HEK293 (cell line): ENCODE results near the gene GCNT1.

Experiments used
- CTCF ChIA-PET: fragments of 350-600 bp; formaldehyde crosslinking; extraction: SDS; loops from one replicate; lab custom pipeline; 2021; ENCODE audit warnings: antibody characterized with exemption; lab: Yijun Ruan, JAX
- POLR2A ChIA-PET: fragments of 300-600 bp; formaldehyde crosslinking; extraction: SDS; loops from one replicate; lab custom pipeline; 2020; ENCODE audit warnings: antibody characterized with exemption, inconsistent platforms; lab: Yijun Ruan, JAX
- H3K27ac ChIP-seq: fragments of 200-500 bp; sonication (Bioruptor generic); 2 replicates; pipeline ENCODE4 v1.5.1; 2014; ENCODE audit warnings: low read depth, low read length, control low read depth, inconsistent platforms; ENCODE audit errors: extremely low read depth
- H3K36me3 ChIP-seq, 2 experiments: fragments of 200-500 bp in 1 of 2; sonication (Bioruptor generic) in 1 of 2; 1 replicate in 1 of 2; 2 replicates in 1 of 2; pipeline ENCODE4 v1.5.1; 2014 to 2017; ENCODE audit warnings: inconsistent platforms in 2 of 2, low read length in 2 of 2; ENCODE audit not compliant: control insufficient read depth in 2 of 2, insufficient read depth in 1 of 2
- H3K4me1 ChIP-seq: fragments of 200-500 bp; sonication (Bioruptor generic); 2 replicates; pipeline ENCODE4 v1.5.1; 2014; ENCODE audit warnings: mild to moderate bottlenecking, low read length, inconsistent platforms; ENCODE audit not compliant: control insufficient read depth, insufficient read depth
- H3K4me3 ChIP-seq: 2 replicates; pipeline ENCODE4 v1.5.1; 2011; ENCODE audit warnings: low read depth, mild to moderate bottlenecking, control low read depth, low read length, moderate library complexity
- H3K9me3 ChIP-seq: fragments of 200-500 bp; sonication (Bioruptor generic); 2 replicates; pipeline ENCODE4 v1.5.1; 2014; ENCODE audit warnings: low read depth, low read length, inconsistent platforms; ENCODE audit not compliant: control insufficient read depth, insufficient read depth
- BCL6B ChIP-seq: fragments of 450-650 bp; formaldehyde crosslinking; IDR thresholded peaks from 2 replicates; pipeline ENCODE4 v1.5.1; 2017; ENCODE audit warnings: missing biosample characterization, missing genetic modification characterization
- ELK4 ChIP-seq: IDR thresholded peaks from 2 replicates; pipeline ENCODE4 v1.6.1; 2011; ENCODE audit warnings: mild to moderate bottlenecking, low read depth, low read length, borderline replicate concordance
- KLF1 ChIP-seq: fragments of 450-650 bp; formaldehyde crosslinking; IDR thresholded peaks from 2 replicates; pipeline ENCODE4 v1.5.1; 2016; ENCODE audit warnings: missing biosample characterization, missing genetic modification characterization
- KLF7 ChIP-seq: fragments of 450-650 bp; formaldehyde crosslinking; IDR thresholded peaks from 2 replicates; pipeline ENCODE4 v1.5.1; 2016; ENCODE audit warnings: missing biosample characterization, missing genetic modification characterization, borderline replicate concordance
- TCF7L2 ChIP-seq: IDR thresholded peaks from 2 replicates; pipeline ENCODE4 v1.6.1; 2011; ENCODE audit warnings: low read depth, mild to moderate bottlenecking, inconsistent platforms, low read length, moderate library complexity, borderline replicate concordance
- TSHZ1 ChIP-seq: fragments of 450-650 bp; formaldehyde crosslinking; IDR thresholded peaks from 2 replicates; pipeline ENCODE4 v1.5.1; 2016; ENCODE audit warnings: missing biosample characterization, missing genetic modification characterization, borderline replicate concordance
- ZBTB11 ChIP-seq: fragments of 450-650 bp; formaldehyde crosslinking; conservative IDR thresholded peaks from 2 replicates; pipeline ENCODE4 v1.5.1; 2016; ENCODE audit warnings: low read depth, missing biosample characterization, missing genetic modification characterization
- ZBTB17 ChIP-seq: fragments of 450-650 bp; formaldehyde crosslinking; IDR thresholded peaks from 2 replicates; pipeline ENCODE4 v1.5.1; 2016; ENCODE audit warnings: missing biosample characterization, missing genetic modification characterization
- ZBTB21 ChIP-seq: fragments of 450-650 bp; formaldehyde crosslinking; IDR thresholded peaks from 2 replicates; pipeline ENCODE4 v1.5.1; 2017; ENCODE audit warnings: missing biosample characterization, missing genetic modification characterization
- ZFP41 ChIP-seq: fragments of 450-650 bp; formaldehyde crosslinking; IDR thresholded peaks from 2 replicates; pipeline ENCODE4 v1.5.1; 2016; ENCODE audit warnings: missing biosample characterization, missing genetic modification characterization, borderline replicate concordance
- ZNF10 ChIP-seq: fragments of 450-650 bp; formaldehyde crosslinking; IDR thresholded peaks from 2 replicates; pipeline ENCODE4 v1.5.1; 2017; ENCODE audit warnings: missing biosample characterization, missing genetic modification characterization
- ZNF146 ChIP-seq: fragments of 450-650 bp; formaldehyde crosslinking; IDR thresholded peaks from 2 replicates; pipeline ENCODE4 v1.5.1; 2016; ENCODE audit warnings: missing biosample characterization, missing genetic modification characterization
- ZNF155 ChIP-seq: fragments of 450-650 bp; formaldehyde crosslinking; IDR thresholded peaks from 2 replicates; pipeline ENCODE4 v1.5.1; 2016; ENCODE audit warnings: missing biosample characterization, missing genetic modification characterization
- ZNF184 ChIP-seq: fragments of 450-650 bp; IDR thresholded peaks from 2 replicates; pipeline ENCODE4 v1.5.1; 2018; ENCODE audit warnings: missing biosample characterization, mild to moderate bottlenecking, missing genetic modification characterization
- ZNF214 ChIP-seq: fragments of 450-650 bp; formaldehyde crosslinking; IDR thresholded peaks from 2 replicates; pipeline ENCODE4 v1.5.1; 2017; ENCODE audit warnings: missing biosample characterization, mild to moderate bottlenecking, missing genetic modification characterization, borderline replicate concordance
- ZNF239 ChIP-seq: fragments of 450-650 bp; formaldehyde crosslinking; IDR thresholded peaks from 2 replicates; pipeline ENCODE4 v1.5.1; 2016; ENCODE audit warnings: missing biosample characterization, missing genetic modification characterization
- ZNF280C ChIP-seq: fragments of 450-650 bp; formaldehyde crosslinking; IDR thresholded peaks from 2 replicates; pipeline ENCODE4 v1.5.1; 2016; ENCODE audit warnings: missing biosample characterization, missing genetic modification characterization
- ZNF324 ChIP-seq: fragments of 450-650 bp; formaldehyde crosslinking; IDR thresholded peaks from 2 replicates; pipeline ENCODE4 v1.5.1; 2016; ENCODE audit warnings: missing biosample characterization, missing genetic modification characterization
- ZNF341 ChIP-seq: fragments of 450-650 bp; formaldehyde crosslinking; IDR thresholded peaks from 2 replicates; pipeline ENCODE4; 2016; ENCODE audit warnings: low read depth, missing biosample characterization, missing genetic modification characterization
- ZNF521 ChIP-seq: fragments of 450-650 bp; formaldehyde crosslinking; IDR thresholded peaks from 2 replicates; pipeline ENCODE4 v1.5.1; 2017; ENCODE audit warnings: missing biosample characterization, mild to moderate bottlenecking, missing genetic modification characterization
- ZNF530 ChIP-seq: fragments of 450-650 bp; formaldehyde crosslinking; IDR thresholded peaks from 2 replicates; pipeline ENCODE4 v1.5.1; 2016; ENCODE audit warnings: low read depth, missing biosample characterization, missing genetic modification characterization
- ZNF571 ChIP-seq: fragments of 450-650 bp; formaldehyde crosslinking; IDR thresholded peaks from 2 replicates; pipeline ENCODE4 v1.5.0; 2017; ENCODE audit warnings: missing biosample characterization, missing genetic modification characterization
- ZNF704 ChIP-seq: fragments of 450-650 bp; formaldehyde crosslinking; IDR thresholded peaks from 2 replicates; pipeline ENCODE4 v1.5.1; 2016; ENCODE audit warnings: missing biosample characterization, missing genetic modification characterization
- ZNF830 ChIP-seq: fragments of 450-650 bp; IDR thresholded peaks from 2 replicates; pipeline ENCODE4 v1.5.0; 2018; ENCODE audit warnings: missing biosample characterization, missing genetic modification characterization, low read depth, mild to moderate bottlenecking, moderate library complexity

The GCNT1 gene

GRCh38 chr9:76530458-76531110 is 71.6 kb downstream of the GCNT1 start (continued):
- TF ChIP-seq TSHZ1 (tag by site-specific recombination) (no peak), BCL6B (no peak), ZNF830 (tag by site-specific recombination) (no peak), ZNF704 (no peak), ZNF324 (tag by site-specific recombination) (no peak), ZNF280C (no peak), ZFP41 (no peak), KLF1 (no peak), ZNF239 (tag by site-specific recombination) (no peak)
- TF ChIP-seq, all 188 proteins: peak for 0

GRCh38 chr9:76531231-76531780 is 72.3 kb downstream of the GCNT1 start:
- ChIA-PET POLR2A (no interaction called here), CTCF (interaction anchor here (0.7 to 1.2 kb wide), 2 partner anchors 43 to 72 kb away, joined by 3 to 4 read pairs; partner anchors contain the start of gene GCNT1)
- H3K9me3 ChIP-seq = no peaks in the 10 kb centered on the region
- no peak overlapping the region for H3K4me3 ChIP-seq
- no peak overlapping the region for H3K27ac ChIP-seq
- no peaks in the 10 kb centered on the region for H3K36me3 ChIP-seq
- no peaks in the 10 kb centered on the region for H3K4me1 ChIP-seq
- TF ChIP-seq ZBTB21 (tag by site-specific recombination) (no peak), ZNF530 (tag by site-specific recombination) (no peak), ZNF214 (no peak), ZNF341 (tag by site-specific recombination) (no peak), ZBTB11 (no peak), KLF7 (tag by site-specific recombination) (no peak), ZNF184 (tag by site-specific recombination) (no peak), ZNF155 (tag by site-specific recombination) (no peak), ZBTB17 (no peak), ZNF521 (tag by site-specific recombination) (no peak), ELK4 (no peak), ZNF10 (tag by site-specific recombination) (no peak), TCF7L2 (no peak), ZNF146 (tag by site-specific recombination) (no peak), ZNF571 (tag by site-specific recombination) (no peak)
